C4-2B (cell line): ENCODE measurements around the gene JRKL.

Experiments used
- ZFX ChIP-seq: fragments of 450-650 bp; IDR thresholded peaks from 2 replicates; pipeline ENCODE4 v1.6.1; 2017
- TF ChIP-seq, protein P1 (sequence below): fragments of 450-650 bp; conservative IDR thresholded peaks from 2 replicates; pipeline ENCODE4 v1.5.1; 2017; ENCODE audit warnings: mild to moderate bottlenecking

DNA sequence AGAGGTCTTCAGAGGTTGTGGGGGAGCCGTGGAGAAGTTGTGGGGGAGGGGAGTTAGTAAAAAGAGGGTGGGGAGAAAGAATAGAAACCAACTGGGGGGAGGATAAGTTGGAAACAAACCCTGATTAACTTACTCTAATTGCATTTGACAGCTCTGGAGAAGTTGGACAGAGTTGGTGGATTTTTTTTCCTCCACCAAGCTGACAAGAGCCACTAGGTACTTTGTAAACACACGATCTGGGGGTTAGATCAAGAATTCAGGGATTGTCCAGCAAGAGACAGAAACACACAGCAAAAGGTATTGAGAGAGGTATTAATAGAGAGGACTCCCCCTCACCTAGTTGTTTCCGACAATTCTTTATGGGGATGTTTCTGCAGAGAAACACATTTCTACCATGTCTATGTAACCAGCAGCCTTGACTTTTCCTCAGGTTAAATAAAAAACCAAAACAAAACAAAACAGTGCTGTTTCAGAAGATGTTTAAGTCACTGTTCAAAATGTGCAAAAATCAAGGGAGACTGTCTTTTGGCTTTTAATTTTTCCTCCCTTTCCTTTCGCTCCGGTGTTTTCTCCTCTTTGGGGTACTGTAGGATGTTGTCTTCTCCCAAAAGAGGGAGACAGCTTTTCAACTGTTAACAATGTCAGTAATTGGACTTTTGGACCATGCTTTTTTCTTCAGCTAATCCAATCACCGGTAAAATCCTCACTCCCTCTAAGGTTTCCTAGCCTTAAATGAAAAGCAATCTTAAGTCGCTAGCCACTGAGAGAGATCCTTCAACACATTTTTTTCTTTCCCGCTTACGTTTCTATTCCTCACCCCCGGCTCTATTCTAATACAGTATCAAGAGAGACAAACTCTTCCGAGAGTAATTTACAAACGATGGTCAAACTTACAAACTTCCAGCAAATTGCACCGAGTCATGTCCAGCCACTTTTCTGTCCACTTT is 47.5 kb upstream of the JRKL start:
- TF ChIP-seq, protein P1, sequence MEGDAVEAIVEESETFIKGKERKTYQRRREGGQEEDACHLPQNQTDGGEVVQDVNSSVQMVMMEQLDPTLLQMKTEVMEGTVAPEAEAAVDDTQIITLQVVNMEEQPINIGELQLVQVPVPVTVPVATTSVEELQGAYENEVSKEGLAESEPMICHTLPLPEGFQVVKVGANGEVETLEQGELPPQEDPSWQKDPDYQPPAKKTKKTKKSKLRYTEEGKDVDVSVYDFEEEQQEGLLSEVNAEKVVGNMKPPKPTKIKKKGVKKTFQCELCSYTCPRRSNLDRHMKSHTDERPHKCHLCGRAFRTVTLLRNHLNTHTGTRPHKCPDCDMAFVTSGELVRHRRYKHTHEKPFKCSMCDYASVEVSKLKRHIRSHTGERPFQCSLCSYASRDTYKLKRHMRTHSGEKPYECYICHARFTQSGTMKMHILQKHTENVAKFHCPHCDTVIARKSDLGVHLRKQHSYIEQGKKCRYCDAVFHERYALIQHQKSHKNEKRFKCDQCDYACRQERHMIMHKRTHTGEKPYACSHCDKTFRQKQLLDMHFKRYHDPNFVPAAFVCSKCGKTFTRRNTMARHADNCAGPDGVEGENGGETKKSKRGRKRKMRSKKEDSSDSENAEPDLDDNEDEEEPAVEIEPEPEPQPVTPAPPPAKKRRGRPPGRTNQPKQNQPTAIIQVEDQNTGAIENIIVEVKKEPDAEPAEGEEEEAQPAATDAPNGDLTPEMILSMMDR: no peak
- no peak for TF ChIP-seq ZFX
